Breast epithelium (tissue), 3 donors: ENCODE data around the gene ERC1.

ENCODE experiments used
- CTCF ChIP-seq, 3 donors: fragments of 450-650 bp; IDR thresholded peaks; one replicate each; pipeline ENCODE4 v1.5.1; 2016 to 2017; ENCODE audit warnings: antibody characterized with exemption in 3 of 3, mild to moderate bottlenecking in 3 of 3, moderate library complexity in 3 of 3
- POLR2A ChIP-seq: fragments of 450-650 bp; IDR thresholded peaks from one replicate; pipeline ENCODE4 v1.6.1; 2016; ENCODE audit warnings: antibody characterized with exemption, mild to moderate bottlenecking, moderate library complexity

GRCh38 chr12:1377117-1377516 is 386.1 kb downstream of the ERC1 start:
- TF ChIP-seq CTCF (IDR thresholded peaks at IDR 0.05) (no peak), POLR2A (no peak)
